Heart left ventricle (tissue), 16 donors: ENCODE results near the gene AIF1. TPM values are rescaled to one million over a fixed set of nuclear protein-coding genes. Genes with fewer than 3 reads are reported as not detected.

Experiments used
- ATAC-seq, 4 donors: fragments of 200-7000 bp; cut with Tn5 transposase; one replicate each; pipeline ENCODE4 v1.9.1; 2020 to 2022; ENCODE audit warnings: moderate library complexity in 4 of 4, mild to moderate bottlenecking in 3 of 4, moderate number of reproducible peaks in 1 of 4
- DNase-seq, 5 donors: peaks; one replicate each; pipeline ENCODE4 v3.0.0-alpha.2; 2020
- H3K27ac ChIP-seq, 12 donors: fragments of 200-600 bp; sonication (generic) in 4 of 12; one replicate each; pipeline versions ENCODE4 v1.5.0 to v1.8.0; 2016 to 2022; ENCODE audit warnings: mild to moderate bottlenecking in 2 of 12
- H3K27me3 ChIP-seq, 9 donors: fragments of 200-600 bp; sonication (generic) in 2 of 9; one replicate each; pipeline versions ENCODE4 v1.5.1 to v1.8.0; 2016 to 2022; ENCODE audit warnings: mild to moderate bottlenecking in 3 of 9
- H3K36me3 ChIP-seq, 9 donors: fragments of 200-600 bp; sonication (generic) in 2 of 9; one replicate each; pipeline versions ENCODE4 v1.5.0 to v1.8.0; 2018 to 2022; ENCODE audit warnings: mild to moderate bottlenecking in 2 of 9
- H3K4me1 ChIP-seq, 12 donors: fragments of 200-600 bp; sonication (generic) in 4 of 12; one replicate each; pipeline versions ENCODE4 v1.5.0 to v1.8.0; 2016 to 2022; ENCODE audit warnings: mild to moderate bottlenecking in 3 of 12
- H3K4me3 ChIP-seq, 12 donors: fragments of 200-600 bp; sonication (generic) in 4 of 12; one replicate each; pipeline versions ENCODE4 v1.5.0 to v1.8.0; 2017 to 2022; ENCODE audit warnings: mild to moderate bottlenecking in 9 of 12, moderate library complexity in 4 of 12
- H3K9me3 ChIP-seq, 12 donors: fragments of 200-600 bp; sonication (generic) in 4 of 12; one replicate each; pipeline versions ENCODE4 v1.5.0 to v1.8.0; 2016 to 2022; ENCODE audit warnings: mild to moderate bottlenecking in 1 of 12
- POLR2A ChIP-seq, 2 donors: fragments of 450-650 bp; IDR thresholded peaks; one replicate each; pipeline ENCODE4 v1.6.1; 2017; ENCODE audit warnings: antibody characterized with exemption in 2 of 2, mild to moderate bottlenecking in 2 of 2, moderate library complexity in 2 of 2
- WGBS, 4 donors: extraction: QIAGEN DNeasy Blood & Tissue Kit in 2 of 4; methylation state at CpG; one replicate each; pipeline versions ENCODE4 v1.1.5 to v1.1.7; 2013 to 2018; 5-methylcytosine and 5-hydroxymethylcytosine counted together
- intact Hi-C, 10 donors: fragments of 100-400 bp; cut with DNase I; formaldehyde crosslinking; loops; one replicate each; pipeline versions ENCODE4 v1.11.1 to v1.14.2; 2022
- polyA plus RNA-seq, 2 donors: library from polyadenylated mRNA; stranded (reverse); fragments of 200-250 nt; gene quantifications; one replicate each; pipeline ENCODE4 v1.2.3, GENCODE V29; 2013
- total RNA-seq, 9 donors: library from RNA; depleted of rRNA in 2 of 9; stranded (reverse); fragments of >200 nt in 2 of 9; fragmentation: NEBNext Ultra II Directional in 3 of 9; extraction: Animal tissue kit (Norgen Biotek cat#: 25700) in 3 of 9; gene quantifications; one replicate each; pipeline versions ENCODE4 v1.1.0 to v1.2.4, GENCODE V29; 2016 to 2023
- TF ChIP-seq, protein P1 (sequence below), 12 donors: fragments of 200-600 bp; sonication (generic) in 4 of 12; IDR thresholded peaks; one replicate each; pipeline versions ENCODE4 v1.5.0 to v1.8.0; 2018 to 2022; ENCODE audit warnings: antibody characterized with exemption in 12 of 12, mild to moderate bottlenecking in 5 of 12
- donor health status: ischemic (EF 13 %, LVEDD 7.1; RV severe dilation, severe dysfunction).
- donor health status: healthy with polysubstance abuse.
- donor health status: DM: no; HTN: yes; CAD: no.
- donor health status: DM: no; HTN: no; CAD: no.
- donor health status: ischemic (EF 25% LVEDD 6.9; RV normal size, moderate dysfunction).
- donor health status: ischemic (EF 25% LVEDD 5.7; RV mildly dilated, moderate dysfunction).
- donor health status: healthy.
- donor health status: DM: yes; HTN: yes; CAD: no.
- donor health status: ischemic (EF 35%, LVEDD 5.7; RV mildly dilated, moderate dysfunction).
- donor health status: nonischemic (EF 11% LVEDD 7.7; RV severe dilation, severe dysfunction).
- donor health status: DM: yes; HTN: yes; CAD: no.
- donor health status: PGD.
- donor health status: ischemic (EF 29% LVEDD 5.4; RV normal size, mild dysfunction).
- donor health status: nonischemic (EF 23%, LVEDD 6.1; RV moderate dilation, normal function).

The AIF1 gene
- total and polyA plus RNA-seq, 11 donors, result 5.7 to 120 (median 9.5) TPM

DNA sequence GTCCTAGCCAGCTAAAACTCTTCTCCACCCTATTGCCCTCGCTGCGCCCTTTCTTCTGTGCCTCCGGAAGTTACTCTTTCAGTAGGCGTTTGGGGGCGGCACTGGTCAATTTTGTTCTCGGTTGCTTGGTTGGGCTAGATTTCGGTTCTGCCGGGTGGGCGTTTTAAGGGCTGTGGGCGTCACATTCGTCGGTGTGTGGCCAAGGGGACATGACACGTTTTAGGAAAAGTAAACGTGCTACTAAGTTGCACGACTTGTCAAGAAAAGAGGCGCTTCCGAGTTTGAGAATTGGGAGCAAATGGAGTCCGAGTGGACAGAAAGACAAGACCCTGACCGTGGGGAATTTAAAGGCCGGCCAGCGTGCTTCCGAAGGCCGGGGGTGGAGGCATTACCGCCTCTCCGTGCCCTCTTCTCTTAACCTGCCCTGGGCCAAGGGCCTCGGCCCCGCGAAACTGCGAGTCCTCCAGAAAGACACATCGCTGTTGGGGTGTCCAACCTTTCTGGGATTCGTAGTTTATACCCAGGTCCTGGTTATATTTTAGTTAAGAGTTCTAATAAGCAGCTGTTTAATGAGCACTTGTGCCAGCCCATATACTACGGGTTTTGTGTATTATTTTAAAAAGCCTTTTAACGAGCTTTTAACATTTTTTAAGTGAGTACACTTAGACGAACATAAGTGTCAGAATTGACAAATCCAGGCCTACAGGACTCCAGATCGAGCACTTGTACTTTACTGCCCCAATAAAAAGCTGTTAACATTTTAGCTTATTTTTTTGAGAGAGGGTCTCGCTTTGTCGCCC is 38.1 kb downstream of the AIF1 start:
- TF ChIP-seq, protein P1, sequence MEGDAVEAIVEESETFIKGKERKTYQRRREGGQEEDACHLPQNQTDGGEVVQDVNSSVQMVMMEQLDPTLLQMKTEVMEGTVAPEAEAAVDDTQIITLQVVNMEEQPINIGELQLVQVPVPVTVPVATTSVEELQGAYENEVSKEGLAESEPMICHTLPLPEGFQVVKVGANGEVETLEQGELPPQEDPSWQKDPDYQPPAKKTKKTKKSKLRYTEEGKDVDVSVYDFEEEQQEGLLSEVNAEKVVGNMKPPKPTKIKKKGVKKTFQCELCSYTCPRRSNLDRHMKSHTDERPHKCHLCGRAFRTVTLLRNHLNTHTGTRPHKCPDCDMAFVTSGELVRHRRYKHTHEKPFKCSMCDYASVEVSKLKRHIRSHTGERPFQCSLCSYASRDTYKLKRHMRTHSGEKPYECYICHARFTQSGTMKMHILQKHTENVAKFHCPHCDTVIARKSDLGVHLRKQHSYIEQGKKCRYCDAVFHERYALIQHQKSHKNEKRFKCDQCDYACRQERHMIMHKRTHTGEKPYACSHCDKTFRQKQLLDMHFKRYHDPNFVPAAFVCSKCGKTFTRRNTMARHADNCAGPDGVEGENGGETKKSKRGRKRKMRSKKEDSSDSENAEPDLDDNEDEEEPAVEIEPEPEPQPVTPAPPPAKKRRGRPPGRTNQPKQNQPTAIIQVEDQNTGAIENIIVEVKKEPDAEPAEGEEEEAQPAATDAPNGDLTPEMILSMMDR (IDR thresholded peaks at IDR 0.05), result peak in 3 of 12 donors; percentile 5 to 31 (median 28)
- TF ChIP-seq POLR2A (IDR thresholded peaks at IDR 0.05), result peak; percentile 31 to 70
- H3K36me3 ChIP-seq, result peaks cover 0 to 56% (median 37%) of the 10 kb centered on the region in 9 donors

DNA sequence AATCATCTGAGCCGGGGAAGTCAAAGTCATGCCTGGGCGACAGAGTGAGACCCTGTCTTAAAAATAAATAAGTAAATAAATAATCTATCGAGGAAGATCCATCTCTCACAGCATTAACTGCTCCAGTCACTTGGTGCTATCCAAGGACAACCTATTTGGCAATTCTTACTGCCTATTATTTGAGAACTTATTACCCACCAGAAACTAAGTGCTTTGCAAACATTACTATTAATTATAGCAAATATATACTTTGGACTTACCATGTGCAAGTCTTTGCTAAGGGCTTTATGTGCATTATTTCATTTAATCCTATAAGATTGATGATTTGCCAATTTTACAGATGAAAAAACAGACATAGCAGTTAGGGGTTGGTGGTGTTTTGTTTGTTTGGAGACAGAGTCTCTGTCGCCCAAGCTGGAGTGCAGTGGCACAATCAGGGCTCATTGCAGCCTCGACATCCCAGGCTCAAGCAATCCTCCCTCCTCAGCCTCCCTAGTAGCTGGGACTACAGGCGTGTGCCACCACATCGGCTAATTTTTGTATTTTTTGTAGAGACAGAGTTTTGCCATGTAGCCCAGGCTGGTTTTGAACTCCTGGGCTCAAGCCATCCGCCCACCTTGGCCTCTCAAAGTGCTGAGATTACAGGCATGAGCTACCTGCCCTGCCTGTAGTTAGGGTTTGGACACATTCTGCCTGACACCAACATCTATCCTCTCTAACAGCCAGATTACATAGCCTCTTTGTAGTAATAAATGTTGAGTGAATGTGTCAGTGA is 39.7 kb downstream of the AIF1 start:
- Histone ChIP-seq H3K27ac (no peak overlapping the region), H3K27me3 (no peaks in the 10 kb centered on the region), H3K36me3 (peaks cover 0 to 39% (median 21%) of the 10 kb centered on the region in 9 donors), H3K9me3 (no peaks in the 10 kb centered on the region), H3K4me1 (peaks cover 14 to 55% (median 42%) of the 10 kb centered on the region in 12 donors), H3K4me3 (no peak overlapping the region)
- DNase-seq (no peak), ATAC-seq (no peak)
- 92 to 96% (median 94%) methylated on average over 8 of the region's 8 CpGs for WGBS, 4 donors
- intact Hi-C loops, result loop anchor here in 2 of 10 donors (5.0 kb wide), 2 partner anchors 32 to 107 kb away; partner anchors contain the start of genes ATP6V1G2 (in 1 of the 2), NFKBIL1 (in 1 of the 2) and PRRC2A (in 1 of the 2)
- TF ChIP-seq, protein P1 (IDR thresholded peaks at IDR 0.05), result no peak
- no peak for TF ChIP-seq POLR2A (IDR thresholded peaks at IDR 0.05)

More for the DNA sequence above, 38.1 kb downstream of the AIF1 start:
- peak; percentile 87 to 92 (median 90) for DNase-seq
- ATAC-seq, result peak; percentile 73 to 83 (median 80)
- Histone ChIP-seq H3K27me3 (no peaks in the 10 kb centered on the region), H3K9me3 (no peaks in the 10 kb centered on the region), H3K4me3 (peak overlapping the region; percentile 62 to 92 (median 79)), H3K27ac (peak overlapping the region; percentile 94 to 99 (median 98)), H3K4me1 (peaks cover 2 to 42% (median 26%) of the 10 kb centered on the region in 12 donors)
- WGBS, 4 donors, result 9 to 10% (median 10%) methylated on average over 37 of the region's 37 CpGs
- intact Hi-C loops, result loop anchor here in 3 of 10 donors (1.0 kb wide), 1 partner anchor 33 kb away; the partner anchor contains the start of gene PRRC2A (in 3 of the 3)

DNA sequence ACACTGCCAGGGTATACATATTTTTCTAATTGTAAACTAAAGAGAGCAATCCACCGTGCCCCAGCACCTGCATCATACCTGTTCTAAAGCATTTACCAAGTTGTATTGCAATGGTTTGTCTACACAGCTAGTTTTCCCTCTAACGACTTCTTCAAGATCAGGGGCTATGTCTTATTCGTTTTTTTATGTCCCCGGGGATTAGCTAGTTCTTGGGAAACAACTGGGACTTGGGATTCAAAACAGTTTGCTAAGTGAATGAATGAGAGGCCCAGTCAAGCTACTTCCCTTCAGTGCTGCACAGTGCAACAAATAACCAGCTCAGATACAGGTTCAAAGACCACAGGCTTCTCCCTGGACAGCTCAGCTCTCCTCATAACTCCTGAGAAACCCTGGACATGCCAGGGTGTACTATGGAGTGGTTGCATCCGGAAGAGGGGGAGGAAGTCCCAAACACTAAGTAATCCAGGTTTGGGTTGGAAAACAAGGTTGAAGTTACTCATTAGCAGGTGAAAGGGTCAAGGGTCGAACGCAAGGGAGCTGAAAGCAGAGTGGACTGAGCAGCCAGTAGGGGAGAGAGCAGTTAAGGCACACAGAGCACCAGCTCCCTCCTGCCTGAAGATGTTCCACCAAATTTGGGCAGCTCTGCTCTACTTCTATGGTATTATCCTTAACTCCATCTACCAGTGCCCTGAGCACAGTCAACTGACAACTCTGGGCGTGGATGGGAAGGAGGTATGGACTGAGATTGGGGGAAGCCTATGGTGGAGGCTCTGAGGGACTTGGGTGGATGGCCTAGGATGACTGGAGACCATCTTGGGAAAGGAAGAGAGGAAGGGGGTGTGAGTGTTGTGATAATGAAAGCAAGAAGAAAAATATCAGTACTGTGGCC is 40.6 kb downstream of the AIF1 start, which contains the start of gene APOM:
APOM (plus strand) TSS at position 546 of the 889 bp plus-strand sequence; CDS start at position 619, 73 bp downstream.
- Histone ChIP-seq H3K9me3 (no peaks in the 10 kb centered on the region), H3K27me3 (no peaks in the 10 kb centered on the region), H3K36me3 (peaks cover 0 to 32% (median 12%) of the 10 kb centered on the region in 9 donors), H3K27ac (peak within 1 kb of the TSS in 1 of 12 donors; percentile 20), H3K4me1 (peaks cover 16 to 54% (median 43%) of the 10 kb centered on the region in 12 donors), H3K4me3 (no peak within 1 kb of the TSS)
- DNase-seq (no peak), ATAC-seq (no peak)
- WGBS, 4 donors, result 79 to 90% (median 87%) methylated on average over 8 of the region's 8 CpGs
- no peak for TF ChIP-seq POLR2A (IDR thresholded peaks at IDR 0.05)
- TF ChIP-seq, protein P1 (IDR thresholded peaks at IDR 0.05), result no peak
- intact Hi-C loops, result loop anchor here in 2 of 10 donors (5.0 kb wide), 2 partner anchors 33 to 108 kb away; partner anchors contain the start of genes ATP6V1G2 (in 1 of the 2), NFKBIL1 (in 1 of the 2) and PRRC2A (in 1 of the 2)
